H9 (cell line): Measurements from ENCODE around the gene ANKRD44. TPM values are rescaled to one million over a fixed set of nuclear protein-coding genes. Genes with fewer than 3 reads are reported as not detected.

Experiments used
- DNase-seq: peaks from one replicate; pipeline ENCODE4 v3.0.0-alpha.2; 2017
- H2AFZ ChIP-seq: one replicate; pipeline ENCODE4 v1.6.1; 2013; ENCODE audit warnings: mild to moderate bottlenecking, low read length, control low read depth, moderate library complexity
- H2AK5ac ChIP-seq: 2 replicates; pipeline ENCODE4 v1.6.1; 2013; ENCODE audit warnings: low read length, control low read depth, mixed read lengths; ENCODE audit not compliant: insufficient read length
- H2BK120ac ChIP-seq: one replicate; pipeline ENCODE4 v1.6.1; 2013; ENCODE audit warnings: low read depth, mild to moderate bottlenecking, low read length, control low read depth, inconsistent platforms; ENCODE audit not compliant: poor library complexity, severe bottlenecking
- H2BK12ac ChIP-seq: 2 replicates; pipeline ENCODE4 v1.6.1; 2013; ENCODE audit warnings: low read length, control low read depth, mixed read lengths, low read depth; ENCODE audit not compliant: insufficient read length
- H2BK15ac ChIP-seq: 2 replicates; pipeline ENCODE4 v1.6.1; 2013; ENCODE audit warnings: low read depth, low read length, control low read depth
- H2BK20ac ChIP-seq: one replicate; pipeline ENCODE4 v1.6.1; 2013; ENCODE audit warnings: low read depth, mild to moderate bottlenecking, low read length, control low read depth, inconsistent platforms; ENCODE audit not compliant: poor library complexity, severe bottlenecking
- H2BK5ac ChIP-seq: 2 replicates; pipeline ENCODE4 v1.6.1; 2013; ENCODE audit warnings: low read length, control low read depth, mixed read lengths; ENCODE audit not compliant: insufficient read length
- H3K14ac ChIP-seq: 2 replicates; pipeline ENCODE4 v1.6.1; 2013; ENCODE audit warnings: low read length, control low read depth; ENCODE audit not compliant: insufficient read depth
- H3K18ac ChIP-seq: 2 replicates; pipeline ENCODE4 v1.6.1; 2013; ENCODE audit warnings: low read depth, mild to moderate bottlenecking, mixed read lengths, low read length, control low read depth; ENCODE audit not compliant: insufficient read length
- H3K23ac ChIP-seq: 2 replicates; pipeline ENCODE4 v1.6.1; 2013; ENCODE audit warnings: low read length, control low read depth, mixed read lengths, low read depth; ENCODE audit not compliant: insufficient read length
- H3K23me2 ChIP-seq: 2 replicates; pipeline ENCODE4 v1.6.1; 2013; ENCODE audit warnings: low read depth, mild to moderate bottlenecking, mixed read lengths, low read length, control low read depth; ENCODE audit not compliant: insufficient read length, poor library complexity, severe bottlenecking
- H3K27ac ChIP-seq: 2 replicates; pipeline ENCODE4 v1.5.1; 2013; ENCODE audit warnings: low read length, control low read depth, mixed read lengths, low read depth; ENCODE audit not compliant: insufficient read length
- H3K27me3 ChIP-seq: 2 replicates; pipeline ENCODE4 v1.6.1; 2013; ENCODE audit warnings: low read length, control low read depth, inconsistent platforms; ENCODE audit not compliant: insufficient read depth
- H3K4ac ChIP-seq: 2 replicates; pipeline ENCODE4 v1.6.1; 2013; ENCODE audit warnings: low read depth, mild to moderate bottlenecking, control low read depth, inconsistent platforms, low read length, moderate library complexity
- H3K4me1 ChIP-seq: 2 replicates; pipeline ENCODE4 v1.6.1; 2013; ENCODE audit warnings: low read length, control low read depth, inconsistent platforms; ENCODE audit not compliant: insufficient read depth
- H3K4me2 ChIP-seq: 2 replicates; pipeline ENCODE4 v1.6.1; 2013; ENCODE audit warnings: low read length, control low read depth, mixed read lengths; ENCODE audit not compliant: insufficient read length, insufficient read depth
- H3K56ac ChIP-seq: 2 replicates; pipeline ENCODE4 v1.6.1; 2013; ENCODE audit warnings: low read depth, mild to moderate bottlenecking, mixed read lengths, low read length, control low read depth; ENCODE audit not compliant: insufficient read length
- H3K79me1 ChIP-seq: 2 replicates; pipeline ENCODE4 v1.6.1; 2013; ENCODE audit warnings: low read depth, mild to moderate bottlenecking, moderate library complexity, low read length, control low read depth, inconsistent platforms; ENCODE audit not compliant: insufficient read depth, poor library complexity, severe bottlenecking
- H3K79me2 ChIP-seq: 2 replicates; pipeline ENCODE4 v1.6.1; 2013; ENCODE audit warnings: low read length, control low read depth, inconsistent platforms; ENCODE audit not compliant: insufficient read depth
- H3K9ac ChIP-seq: 2 replicates; pipeline ENCODE4 v1.6.1; 2013; ENCODE audit warnings: low read length, control low read depth, mixed read lengths; ENCODE audit not compliant: insufficient read length; ENCODE audit errors: extremely low read depth
- H3K9me3 ChIP-seq: one replicate; pipeline ENCODE4 v1.6.1; 2013; ENCODE audit warnings: low read depth, low read length, inconsistent platforms; ENCODE audit not compliant: control insufficient read depth
- H3T11ph ChIP-seq: one replicate; pipeline ENCODE4 v1.6.1; 2013; ENCODE audit warnings: mild to moderate bottlenecking, low read length, control low read depth, inconsistent platforms
- H4K20me1 ChIP-seq: one replicate; pipeline ENCODE4 v1.6.1; 2013; ENCODE audit not compliant: control insufficient read depth, insufficient read length, insufficient read depth
- H4K5ac ChIP-seq: 2 replicates; pipeline ENCODE4 v1.6.1; 2013; ENCODE audit warnings: low read depth, mild to moderate bottlenecking, mixed read lengths, low read length, control low read depth; ENCODE audit not compliant: insufficient read length
- H4K8ac ChIP-seq: replicated peaks from 2 replicates; pipeline ENCODE4 v1.6.1; 2013; ENCODE audit warnings: low read length, control low read depth, mixed read lengths, low read depth; ENCODE audit not compliant: insufficient read length
- H4K91ac ChIP-seq: 2 replicates; pipeline ENCODE4 v1.6.1; 2013; ENCODE audit warnings: low read depth, mild to moderate bottlenecking, moderate library complexity, mixed read lengths, low read length, control low read depth; ENCODE audit not compliant: insufficient read length
- H3K27ac Mint-ChIP-seq, 3 experiments: 2 replicates in 2 of 3; 3 replicates in 1 of 3; pipeline ENCODE4 v1.8.0; 2020 to 2021; ENCODE audit warnings: mixed read lengths in 3 of 3, mild to moderate bottlenecking in 1 of 3, moderate library complexity in 1 of 3
- H3K27me3 Mint-ChIP-seq: 2 replicates; pipeline ENCODE4 v1.8.0; 2021; ENCODE audit warnings: low read depth, mild to moderate bottlenecking, moderate library complexity, mixed read lengths
- H3K36me3 Mint-ChIP-seq, 3 experiments: 2 replicates in 2 of 3; 3 replicates in 1 of 3; pipeline ENCODE4 v1.8.0; 2020 to 2021; ENCODE audit warnings: low read depth in 3 of 3, mixed read lengths in 3 of 3; ENCODE audit not compliant: insufficient read depth in 1 of 3
- H3K4me1 Mint-ChIP-seq, 2 experiments: 2 replicates each; pipeline ENCODE4 v1.8.0; 2020; ENCODE audit warnings: mixed read lengths in 2 of 2
- H3K4me3 Mint-ChIP-seq, 2 experiments: 2 replicates in 1 of 2; 3 replicates in 1 of 2; pipeline ENCODE4 v1.8.0; 2020 to 2021; ENCODE audit warnings: mild to moderate bottlenecking in 2 of 2, mixed read lengths in 2 of 2, moderate library complexity in 1 of 2
- H3K9me3 Mint-ChIP-seq, 2 experiments: 2 replicates in 1 of 2; 3 replicates in 1 of 2; pipeline ENCODE4 v1.8.0; 2020; ENCODE audit warnings: mild to moderate bottlenecking in 2 of 2, mixed read lengths in 2 of 2, moderate library complexity in 1 of 2
- CTCF ChIP-seq: fragments of 200-600 bp; sonication (generic); conservative IDR thresholded peaks from 3 replicates; pipeline ENCODE4 v1.8.0; 2021; ENCODE audit warnings: antibody characterized with exemption, mild to moderate bottlenecking
- WGBS: extraction: QIAGEN DNeasy Blood & Tissue Kit; methylation state at CpG from one replicate; pipeline ENCODE4 v1.1.7; 2013; ENCODE audit warnings: missing lambda C conversion rate, low lambda C conversion rate, mixed read lengths; ENCODE audit not compliant: insufficient read length; ENCODE audit errors: extremely low coverage; 5-methylcytosine and 5-hydroxymethylcytosine counted together
- total RNA-seq: library from RNA; stranded (reverse); gene quantifications from 2 replicates; pipeline ENCODE4 v1.2.1, GENCODE V29; 2021

ANKRD44 gene
- total RNA-seq, 1 experiment from 2014 or later, result 1.9 TPM

GRCh38 chr2:197339496-197340220, 29.1 kb upstream of the ANKRD44 start:
- Histone ChIP-seq H3K23ac (no peak overlapping the region), H4K91ac (no peak overlapping the region), H3K4ac (no peak overlapping the region), H4K20me1 (no peaks in the 10 kb centered on the region), H3K9me3 (no peaks in the 10 kb centered on the region), H3K79me1 (no peaks in the 10 kb centered on the region), H2BK12ac (no peak overlapping the region), H3K18ac (no peak overlapping the region), H3K23me2 (no peaks in the 10 kb centered on the region), H2BK5ac (no peak overlapping the region), H3K27ac (no peak overlapping the region), H2BK15ac (no peak overlapping the region), H3K56ac (no peak overlapping the region), H4K5ac (no peak overlapping the region), H2BK20ac (no peak overlapping the region), H3K27me3 (no peaks in the 10 kb centered on the region), H3K14ac (no peak overlapping the region), H3K9ac (no peak overlapping the region), H3K79me2 (no peaks in the 10 kb centered on the region), H2BK120ac (no peak overlapping the region), H2AK5ac (no peak overlapping the region), H2AFZ (no peak overlapping the region), H3K4me2 (no peak overlapping the region), H4K8ac (no peak overlapping the region), H3T11ph (no peak overlapping the region), H3K4me1 (no peaks in the 10 kb centered on the region)
- H3K4me1 Mint-ChIP-seq, result no peaks in the 10 kb centered on the region
- no peak overlapping the region for H3K4me3 Mint-ChIP-seq
- no CpG with 5 or more reads among the region's 7 CpGs for WGBS
- no peak for TF ChIP-seq CTCF
- H3K36me3 Mint-ChIP-seq, result no peaks in the 10 kb centered on the region
- no peaks in the 10 kb centered on the region for H3K9me3 Mint-ChIP-seq
- no peak for DNase-seq
- H3K27me3 Mint-ChIP-seq, result no peaks in the 10 kb centered on the region
- no peak overlapping the region; a peak in 1 of 7 replicates for H3K27ac Mint-ChIP-seq
